H1 (cell line): ENCODE data around the gene PASK. TPM values are rescaled to one million over a fixed set of nuclear protein-coding genes. Genes with fewer than 3 reads are reported as not detected.

Experiments
- CTCF ChIA-PET: fragments of 300-600 bp; sonication (Branson Sonifier 250); formaldehyde crosslinking; loops from one replicate; lab custom pipeline; 2021; ENCODE audit not compliant: partially characterized antibody; lab: Charles Lee
- POLR2A ChIA-PET: fragments of 300-600 bp; sonication (Branson Sonifier 250); formaldehyde crosslinking; loops from one replicate; lab custom pipeline; 2021; ENCODE audit warnings: inconsistent platforms; ENCODE audit not compliant: partially characterized antibody; lab: Charles Lee
- DNase-seq, 2 experiments: peaks; one replicate each; pipeline versions ENCODE4 v3.0.0 to v3.0.0-alpha.2; 2010 to 2022; ENCODE audit warnings: low spot score in 2 of 2, low read depth in 1 of 2, mixed read lengths in 1 of 2
- FAIRE-seq: peaks from 2 replicates; lab custom pipeline; 2011; peaks lifted over from hg19 to GRCh38; lab: Jason Lieb, UNC
- H2AFZ ChIP-seq: 2 replicates; pipeline ENCODE4 v1.8.1; 2012; ENCODE audit warnings: low read length, inconsistent platforms
- H2AK5ac ChIP-seq: 2 replicates; pipeline ENCODE4 v1.6.1; 2013; ENCODE audit warnings: low read depth, low read length
- H2BK120ac ChIP-seq: replicated peaks from 2 replicates; pipeline ENCODE3; 2013; ENCODE audit warnings: low read depth, low read length, inconsistent platforms
- H2BK12ac ChIP-seq: 2 replicates; pipeline ENCODE4 v1.6.1; 2013; ENCODE audit warnings: low read depth, low read length
- H2BK15ac ChIP-seq: 2 replicates; pipeline ENCODE4 v1.6.1; 2013; ENCODE audit warnings: low read length
- H2BK20ac ChIP-seq: 2 replicates; pipeline ENCODE4 v1.6.1; 2013; ENCODE audit warnings: low read length
- H2BK5ac ChIP-seq: 2 replicates; pipeline ENCODE4 v1.6.1; 2013; ENCODE audit warnings: low read depth, low read length
- H3K14ac ChIP-seq: 2 replicates; pipeline ENCODE4 v1.6.1; 2013; ENCODE audit warnings: inconsistent platforms; ENCODE audit not compliant: insufficient read length
- H3K18ac ChIP-seq: 2 replicates; pipeline ENCODE4 v1.6.1; 2013; ENCODE audit warnings: low read length; ENCODE audit errors: extremely low read depth
- H3K23ac ChIP-seq: 2 replicates; pipeline ENCODE4 v1.6.1; 2013; ENCODE audit warnings: inconsistent platforms; ENCODE audit not compliant: insufficient read length
- H3K23me2 ChIP-seq: 2 replicates; pipeline ENCODE4 v1.6.1; 2013; ENCODE audit warnings: low read depth, low read length
- H3K27ac ChIP-seq: 2 replicates; pipeline ENCODE4 v1.6.1; 2011; ENCODE audit warnings: low read depth, low read length, inconsistent platforms
- H3K27me3 ChIP-seq, 4 experiments: replicated peaks in 1 of 4; 1 replicate in 1 of 4; 2 replicates in 3 of 4; pipeline versions ENCODE4 v1.6.1 to v1.8.1; 2011 to 2013; ENCODE audit warnings: low read length in 3 of 4, mild to moderate bottlenecking in 3 of 4, inconsistent platforms in 2 of 4, mixed read lengths in 2 of 4, moderate library complexity in 1 of 4; ENCODE audit not compliant: control insufficient read depth in 3 of 4, insufficient read depth in 3 of 4; ENCODE audit errors: extremely low read depth in 1 of 4
- H3K36me3 ChIP-seq, 4 experiments: 2 replicates each; pipeline versions ENCODE4 v1.6.1 to v1.8.1; 2011 to 2013; ENCODE audit warnings: mild to moderate bottlenecking in 4 of 4, low read length in 3 of 4, moderate library complexity in 2 of 4, control low read depth in 1 of 4, inconsistent platforms in 1 of 4; ENCODE audit not compliant: insufficient read depth in 4 of 4, control insufficient read depth in 2 of 4
- H3K4ac ChIP-seq: replicated peaks from 2 replicates; pipeline ENCODE3; 2013; ENCODE audit warnings: low read length, low read depth, mixed read lengths, inconsistent platforms; ENCODE audit not compliant: insufficient read length
- H3K4me1 ChIP-seq, 4 experiments: replicated peaks in 1 of 4; 1 replicate in 1 of 4; 2 replicates in 3 of 4; pipeline versions ENCODE4 v1.6.1 to v1.8.1; 2011 to 2013; ENCODE audit warnings: low read length in 3 of 4, inconsistent platforms in 2 of 4, mixed read lengths in 1 of 4; ENCODE audit not compliant: insufficient read depth in 4 of 4, control insufficient read depth in 3 of 4
- H3K4me2 ChIP-seq, 2 experiments: 2 replicates each; pipeline versions ENCODE4 v1.6.1 to v1.8.1; 2011 to 2013; ENCODE audit warnings: low read depth in 2 of 2, low read length in 2 of 2, control low read depth in 1 of 2, inconsistent platforms in 1 of 2, mild to moderate bottlenecking in 1 of 2; ENCODE audit not compliant: insufficient read depth in 1 of 2
- H3K4me3 ChIP-seq, 4 experiments: fragments of 200-600, 300-600 bp in 1 of 4; sonication (generic), shearing (Covaris generic), sonication (Bioruptor Twin) in 1 of 4; 2 replicates each; pipeline versions ENCODE4 v1.5.1 to v1.8.1; 2011 to 2016; ENCODE audit warnings: low read length in 4 of 4, low read depth in 3 of 4, control low read depth in 2 of 4, inconsistent platforms in 2 of 4, mild to moderate bottlenecking in 2 of 4, mixed read lengths in 1 of 4, moderate library complexity in 1 of 4; ENCODE audit not compliant: insufficient read depth in 2 of 4; ENCODE audit errors: extremely low read depth in 1 of 4
- H3K56ac ChIP-seq: replicated peaks from 2 replicates; pipeline ENCODE3; 2013; ENCODE audit warnings: low read depth, mild to moderate bottlenecking, mixed read lengths, low read length, inconsistent platforms; ENCODE audit not compliant: insufficient read length
- H3K79me1 ChIP-seq: 2 replicates; pipeline ENCODE4 v1.6.1; 2013; ENCODE audit warnings: low read depth, low read length, control low read depth
- H3K79me2 ChIP-seq, 2 experiments: 2 replicates each; pipeline versions ENCODE4 v1.6.1 to v1.8.1; 2012 to 2013; ENCODE audit warnings: low read length in 2 of 2, mild to moderate bottlenecking in 2 of 2, inconsistent platforms in 1 of 2; ENCODE audit not compliant: insufficient read depth in 2 of 2, control insufficient read depth in 1 of 2
- H3K9ac ChIP-seq, 4 experiments: replicated peaks in 1 of 4; 1 replicate in 1 of 4; 2 replicates in 3 of 4; pipeline versions ENCODE4 v1.6.1 to v1.8.1; 2011 to 2013; ENCODE audit warnings: low read depth in 3 of 4, low read length in 3 of 4, control low read depth in 2 of 4, mild to moderate bottlenecking in 2 of 4, moderate library complexity in 2 of 4, inconsistent platforms in 1 of 4; ENCODE audit errors: extremely low read depth in 1 of 4
- H3K9me3 ChIP-seq, 2 experiments: 2 replicates each; pipeline versions ENCODE4 v1.6.1 to v1.8.1; 2012 to 2013; ENCODE audit warnings: mild to moderate bottlenecking in 2 of 2, moderate library complexity in 2 of 2, control low read depth in 1 of 2, inconsistent platforms in 1 of 2, low read depth in 1 of 2, low read length in 1 of 2, mixed read lengths in 1 of 2; ENCODE audit not compliant: insufficient read depth in 2 of 2
- H4K20me1 ChIP-seq, 2 experiments: replicated peaks in 1 of 2; 2 replicates each; pipeline versions ENCODE3 to v1.8.1; 2011 to 2013; ENCODE audit warnings: inconsistent platforms in 2 of 2, low read length in 2 of 2, mild to moderate bottlenecking in 1 of 2; ENCODE audit not compliant: insufficient read depth in 2 of 2, control insufficient read depth in 1 of 2
- H4K5ac ChIP-seq: 2 replicates; pipeline ENCODE4 v1.6.1; 2013; ENCODE audit warnings: low read length, low read depth, mixed read lengths, inconsistent platforms; ENCODE audit not compliant: insufficient read length
- H4K8ac ChIP-seq: 2 replicates; pipeline ENCODE4 v1.8.0; 2013; ENCODE audit warnings: mild to moderate bottlenecking, moderate library complexity, low read length, inconsistent platforms; ENCODE audit not compliant: insufficient read depth; ENCODE audit errors: extremely low read depth
- H4K91ac ChIP-seq: replicated peaks from 2 replicates; pipeline ENCODE3; 2013; ENCODE audit warnings: low read length, mixed read lengths, inconsistent platforms; ENCODE audit not compliant: insufficient read length
- HDAC2 ChIP-seq, 2 experiments: fragments of 300-600 bp in 1 of 2; sonication (generic) in 1 of 2; IDR thresholded peaks; 2 replicates each; pipeline ENCODE4 v1.6.1; 2011 to 2012; ENCODE audit warnings: low read depth in 2 of 2, low read length in 2 of 2, mild to moderate bottlenecking in 2 of 2, moderate library complexity in 2 of 2, borderline replicate concordance in 1 of 2, inconsistent platforms in 1 of 2
- MAFK ChIP-seq: IDR thresholded peaks from 2 replicates; pipeline ENCODE4 v1.6.1; 2012; ENCODE audit warnings: low read depth, mild to moderate bottlenecking, improper control_type of control experiment, low read length
- RNF2 ChIP-seq: fragments of 200-900, 300-1000 bp; sonication (generic); IDR thresholded peaks from 2 replicates; pipeline ENCODE4 v1.7.1; 2016; ENCODE audit warnings: borderline replicate concordance, low read depth, mild to moderate bottlenecking, antibody characterized with exemption, low read length; ENCODE audit not compliant: poor library complexity, severe bottlenecking; ENCODE audit errors: missing control alignments
- WGBS, 2 experiments: shearing (Covaris generic) in 1 of 2; methylation state at CpG; one replicate each; pipeline versions ENCODE4 v1.1.6 to v1.1.7; 2013 to 2015; ENCODE audit warnings: low lambda C conversion rate in 2 of 2, mixed read lengths in 2 of 2, inconsistent platforms in 1 of 2, low coverage in 1 of 2, missing lambda C conversion rate in 1 of 2; ENCODE audit not compliant: insufficient replicate concordance in 2 of 2, insufficient coverage in 1 of 2, insufficient read length in 1 of 2; ENCODE audit errors: extremely low coverage in 1 of 2, missing lambda C conversion rate in 1 of 2; 5-methylcytosine and 5-hydroxymethylcytosine counted together
- polyA plus RNA-seq, 7 experiments: library from polyadenylated mRNA; depleted of rRNA in 3 of 7; stranded (reverse) in 5 of 7; unstranded in 2 of 7; fragments of >200 nt in 5 of 7; fragments of 200-250 nt in 2 of 7; gene quantifications; 1 replicate in 5 of 7; 2 replicates in 1 of 7; 4 replicates in 1 of 7; pipeline versions ENCODE4 v1.2.1 to v1.2.3, GENCODE V29; 2011 to 2013; ENCODE audit warnings: missing spikeins in 2 of 7, mixed read lengths in 2 of 7
- total RNA-seq: library from RNA; stranded (reverse); fragmentation: NEBNext Ultra II Directional; extraction: Animal tissue kit (Norgen Biotek cat#: 25700); gene quantifications from 2 replicates; pipeline ENCODE4 v1.2.1, GENCODE V29; 2021
- TF ChIP-seq, protein P1 (sequence below): IDR thresholded peaks from 2 replicates; pipeline ENCODE4 v1.6.1; 2012; ENCODE audit warnings: low read length, inconsistent platforms

PASK gene
- total and polyA plus RNA-seq, 2 of the 8 experiments (the other 6 are each of a cell fraction or from before 2014, with no cell fraction given) = 20.5 to 66.1 TPM

- no peak overlapping the region for H2BK12ac ChIP-seq
- H2AK5ac ChIP-seq = no peak overlapping the region
- H3K27ac ChIP-seq = no peak overlapping the region
- no peak overlapping the region for H3K4me2 ChIP-seq
- FAIRE-seq = no peak
- H2BK120ac ChIP-seq = no peak overlapping the region
- no peak overlapping the region for H2BK20ac ChIP-seq
- no peak overlapping the region for H2BK15ac ChIP-seq
- TF ChIP-seq, protein P1, sequence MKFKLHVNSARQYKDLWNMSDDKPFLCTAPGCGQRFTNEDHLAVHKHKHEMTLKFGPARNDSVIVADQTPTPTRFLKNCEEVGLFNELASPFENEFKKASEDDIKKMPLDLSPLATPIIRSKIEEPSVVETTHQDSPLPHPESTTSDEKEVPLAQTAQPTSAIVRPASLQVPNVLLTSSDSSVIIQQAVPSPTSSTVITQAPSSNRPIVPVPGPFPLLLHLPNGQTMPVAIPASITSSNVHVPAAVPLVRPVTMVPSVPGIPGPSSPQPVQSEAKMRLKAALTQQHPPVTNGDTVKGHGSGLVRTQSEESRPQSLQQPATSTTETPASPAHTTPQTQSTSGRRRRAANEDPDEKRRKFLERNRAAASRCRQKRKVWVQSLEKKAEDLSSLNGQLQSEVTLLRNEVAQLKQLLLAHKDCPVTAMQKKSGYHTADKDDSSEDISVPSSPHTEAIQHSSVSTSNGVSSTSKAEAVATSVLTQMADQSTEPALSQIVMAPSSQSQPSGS = no peak
- TF ChIP-seq HDAC2 (IDR thresholded peaks at IDR 0.05; ENCODE audit: borderline replicate concordance in 1 of 2, low read depth in 2 of 2, low read length in 2 of 2) = no peak
- TF ChIP-seq MAFK = no peak
- no peak for TF ChIP-seq RNF2
- DNase-seq = no peak
- POLR2A ChIA-PET = interaction anchor here (1.0 to 1.4 kb wide), 2 partner anchors 36 to 40 kb away, joined by 3 read pairs; partner anchors contain the start of gene PASK
- H4K20me1 ChIP-seq = peaks cover 0 to 3% of the 10 kb centered on the region in 2 experiments
- H3K79me1 ChIP-seq = no peaks in the 10 kb centered on the region
- H3K4me1 ChIP-seq = peaks cover 0 to 14% (median 7%) of the 10 kb centered on the region in 4 experiments; a peak in 6 of 7 replicates
- 83% methylated on average over 11 of the region's 11 CpGs; no CpG with 5 or more reads in 1 of the 2 experiments for WGBS, 2 experiments
- H3K4me3 ChIP-seq = no peak overlapping the region
- no peak overlapping the region for H3K18ac ChIP-seq
- H2BK5ac ChIP-seq = no peak overlapping the region
- H3K79me2 ChIP-seq = no peaks in the 10 kb centered on the region
- H3K23ac ChIP-seq = no peak overlapping the region
- H4K5ac ChIP-seq = no peak overlapping the region
- CTCF ChIA-PET = interaction anchor here (0.6 to 2.5 kb wide), 4 partner anchors 10 to 202 kb away, joined by 3 to 6 read pairs (median 4); no protein-coding TSS in a partner anchor
- no peak overlapping the region for H3K56ac ChIP-seq
- no peak overlapping the region for H2AFZ ChIP-seq
- H3K9ac ChIP-seq = no peak overlapping the region
- no peak overlapping the region for H3K4ac ChIP-seq
- H3K9me3 ChIP-seq = no peaks in the 10 kb centered on the region
- no peaks in the 10 kb centered on the region for H3K23me2 ChIP-seq
- H3K27me3 ChIP-seq = no peaks in the 10 kb centered on the region
- no peak overlapping the region for H4K91ac ChIP-seq
- H3K36me3 ChIP-seq = no peaks in the 10 kb centered on the region
- H4K8ac ChIP-seq = no peak overlapping the region
- H3K14ac ChIP-seq = no peak overlapping the region
These were observed 36.7 kb upstream of the PASK start for GRCh38 chr2:241185961-241186360.
